GM12872 (cell line): ENCODE measurements around the gene PEX5L.

ENCODE experiments used
- TF ChIP-seq, protein P1 (sequence below): IDR thresholded peaks from 3 replicates; pipeline ENCODE4 v1.5.1; 2011; ENCODE audit warnings: low read depth, mild to moderate bottlenecking, low read length, moderate library complexity; ENCODE audit not compliant: insufficient read depth

Gene PEX5L

DNA sequence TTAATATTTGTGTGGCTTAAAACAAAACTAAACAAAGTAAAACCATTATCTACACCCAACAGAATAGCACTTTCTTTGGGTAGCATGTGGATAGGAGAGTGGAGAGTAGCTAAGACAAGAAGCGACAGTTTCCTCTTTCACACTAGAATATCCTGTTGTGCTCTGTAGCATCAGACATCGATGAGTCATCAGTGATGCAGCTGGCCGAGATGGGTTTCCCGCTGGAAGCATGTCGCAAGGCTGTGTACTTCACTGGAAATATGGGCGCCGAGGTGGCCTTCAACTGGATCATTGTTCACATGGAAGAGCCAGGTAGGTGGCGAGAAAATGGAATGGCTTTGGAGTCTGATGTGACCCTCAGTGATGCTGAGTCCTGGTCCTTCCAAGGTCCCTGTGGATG, 275.8 kb downstream of the PEX5L start:
- TF ChIP-seq, protein P1, sequence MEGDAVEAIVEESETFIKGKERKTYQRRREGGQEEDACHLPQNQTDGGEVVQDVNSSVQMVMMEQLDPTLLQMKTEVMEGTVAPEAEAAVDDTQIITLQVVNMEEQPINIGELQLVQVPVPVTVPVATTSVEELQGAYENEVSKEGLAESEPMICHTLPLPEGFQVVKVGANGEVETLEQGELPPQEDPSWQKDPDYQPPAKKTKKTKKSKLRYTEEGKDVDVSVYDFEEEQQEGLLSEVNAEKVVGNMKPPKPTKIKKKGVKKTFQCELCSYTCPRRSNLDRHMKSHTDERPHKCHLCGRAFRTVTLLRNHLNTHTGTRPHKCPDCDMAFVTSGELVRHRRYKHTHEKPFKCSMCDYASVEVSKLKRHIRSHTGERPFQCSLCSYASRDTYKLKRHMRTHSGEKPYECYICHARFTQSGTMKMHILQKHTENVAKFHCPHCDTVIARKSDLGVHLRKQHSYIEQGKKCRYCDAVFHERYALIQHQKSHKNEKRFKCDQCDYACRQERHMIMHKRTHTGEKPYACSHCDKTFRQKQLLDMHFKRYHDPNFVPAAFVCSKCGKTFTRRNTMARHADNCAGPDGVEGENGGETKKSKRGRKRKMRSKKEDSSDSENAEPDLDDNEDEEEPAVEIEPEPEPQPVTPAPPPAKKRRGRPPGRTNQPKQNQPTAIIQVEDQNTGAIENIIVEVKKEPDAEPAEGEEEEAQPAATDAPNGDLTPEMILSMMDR: no peak

DNA sequence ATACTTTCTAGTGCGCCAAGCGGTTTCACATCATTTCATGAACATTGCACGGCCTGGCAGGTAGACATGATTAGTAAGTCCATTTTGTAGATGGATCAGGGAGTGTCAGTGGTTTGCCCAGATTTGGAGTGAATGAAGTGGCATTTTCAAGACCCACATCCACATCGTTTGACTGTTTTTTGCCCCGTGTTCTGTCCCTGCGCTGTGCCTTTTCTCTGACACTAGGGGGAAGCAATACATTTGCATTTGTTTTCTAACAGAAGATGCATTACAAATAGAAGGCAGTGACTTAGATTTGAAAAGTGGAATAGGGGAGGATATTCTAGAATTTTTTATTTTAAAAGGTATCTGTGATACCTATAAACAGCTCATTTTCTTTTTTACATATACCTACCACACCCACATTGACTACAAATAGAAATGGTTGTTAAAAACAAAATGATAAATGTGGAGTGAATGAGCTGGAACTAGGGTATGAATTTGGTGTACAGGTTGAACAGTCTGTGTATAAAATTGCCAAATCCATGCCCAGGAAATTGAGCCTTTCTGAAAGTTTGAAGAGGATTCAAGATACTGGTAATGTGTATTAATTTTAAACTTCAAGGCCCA, 285.9 kb downstream of the PEX5L start:
- TF ChIP-seq, protein P1: peak; percentile 63

DNA sequence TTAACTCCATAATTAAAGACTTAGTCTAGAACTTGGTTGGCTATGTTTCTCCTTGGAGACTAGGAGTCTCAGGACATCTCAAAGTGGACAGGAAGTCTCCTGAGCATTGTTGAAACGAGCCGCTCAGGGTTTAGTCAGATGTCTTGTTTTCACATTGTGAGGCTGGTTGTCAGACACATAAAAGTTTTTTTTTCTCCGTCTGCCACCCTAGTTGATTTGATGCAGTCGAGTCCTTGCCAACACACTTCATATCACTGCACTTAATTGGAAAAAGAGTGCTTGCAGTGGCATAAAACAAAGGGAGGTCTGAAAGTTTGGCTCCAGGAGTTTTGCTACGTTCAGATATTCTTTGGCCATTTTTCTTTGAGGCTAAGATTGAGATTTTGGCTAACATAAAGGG, 291.0 kb downstream of the PEX5L start:
- TF ChIP-seq, protein P1: no peak

DNA sequence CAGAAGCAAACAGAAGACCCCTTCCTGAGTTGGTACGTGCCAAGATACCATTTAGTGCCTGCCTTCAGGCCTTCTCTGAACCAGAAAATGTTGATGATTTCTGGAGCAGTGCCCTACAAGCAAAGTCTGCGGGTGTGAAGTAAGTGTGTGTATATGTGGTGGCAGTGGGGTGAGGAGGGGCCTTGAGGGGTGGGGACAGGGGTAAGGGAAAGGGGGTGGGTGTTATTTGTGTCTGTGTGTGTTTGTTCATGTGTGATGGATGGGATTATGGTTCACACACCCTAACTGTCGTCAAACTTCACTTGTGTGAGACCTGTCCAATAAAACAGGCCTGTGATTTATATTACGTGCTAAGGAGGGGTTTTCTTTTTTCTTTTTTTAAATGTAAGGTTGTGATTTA, 291.7 kb downstream of the PEX5L start:
- TF ChIP-seq, protein P1: no peak
